GM12865 (cell line): ENCODE data around the gene DNAH12.
"Not testable (repeated sequence)": the region's sequence is repeated elsewhere in the genome, so short reads cannot be mapped to it uniquely, and the experiment has no call there.

Experiments
- DNase-seq: peaks from one replicate; pipeline ENCODE4 v3.0.0; 2010; ENCODE audit warnings: low read depth
- H3K4me3 ChIP-seq: 2 replicates; pipeline ENCODE4 v1.5.1; 2011; ENCODE audit warnings: mild to moderate bottlenecking, low read depth, low read length, control low read depth
- CTCF ChIP-seq: IDR thresholded peaks from 2 replicates; pipeline ENCODE4 v1.5.1; 2011; ENCODE audit warnings: low read length, control low read depth, low read depth, inconsistent platforms; ENCODE audit not compliant: insufficient read depth; ENCODE audit errors: missing control alignments

The DNAH12 gene

DNA sequence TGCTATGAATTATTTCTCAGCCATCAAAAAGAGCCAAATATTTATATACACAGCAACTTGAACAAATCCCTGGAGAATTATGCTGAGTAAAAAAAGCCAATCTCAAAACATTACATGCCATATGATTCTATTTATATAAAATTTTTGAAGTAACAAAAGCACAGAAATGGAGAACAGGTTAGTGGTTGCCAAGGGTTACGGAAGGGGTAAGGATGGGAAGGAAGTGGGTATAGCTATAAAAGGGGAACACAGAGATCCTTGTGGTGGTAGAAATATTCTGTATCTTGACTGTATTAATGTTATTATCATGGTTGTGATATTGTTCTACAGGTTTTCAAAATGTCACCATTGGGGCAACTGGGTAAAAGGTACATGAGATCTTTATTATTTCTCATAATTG lies 189.4 kb downstream of the DNAH12 start:
- no peak for DNase-seq
- TF ChIP-seq CTCF: no peak
- H3K4me3 ChIP-seq: no peak overlapping the region

GRCh38 chr3:57350271-57350670 lies 193.9 kb downstream of the DNAH12 start:
- H3K4me3 ChIP-seq: no peak overlapping the region
- TF ChIP-seq CTCF: no peak
- no peak for DNase-seq

GRCh38 chr3:57339071-57339642 lies 205.0 kb downstream of the DNAH12 start:
- not testable (repeated sequence) for DNase-seq

GRCh38 chr3:57338272-57339070 lies 205.7 kb downstream of the DNAH12 start:
- not testable (repeated sequence) for H3K4me3 ChIP-seq, DNase-seq

More at GRCh38 chr3:57339071-57339642, 205.0 kb downstream of the DNAH12 start:
- not testable (repeated sequence) for H3K4me3 ChIP-seq

- no peak for TF ChIP-seq CTCF
- DNase-seq: no peak
- H3K4me3 ChIP-seq: no peak overlapping the region
Observed at GRCh38 chr3:57335283-57335938, 208.7 kb downstream of the DNAH12 start.

GRCh38 chr3:57331078-57331610 lies 213.0 kb downstream of the DNAH12 start:
- no peak overlapping the region for H3K4me3 ChIP-seq
- TF ChIP-seq CTCF: no peak
- no peak for DNase-seq

DNA sequence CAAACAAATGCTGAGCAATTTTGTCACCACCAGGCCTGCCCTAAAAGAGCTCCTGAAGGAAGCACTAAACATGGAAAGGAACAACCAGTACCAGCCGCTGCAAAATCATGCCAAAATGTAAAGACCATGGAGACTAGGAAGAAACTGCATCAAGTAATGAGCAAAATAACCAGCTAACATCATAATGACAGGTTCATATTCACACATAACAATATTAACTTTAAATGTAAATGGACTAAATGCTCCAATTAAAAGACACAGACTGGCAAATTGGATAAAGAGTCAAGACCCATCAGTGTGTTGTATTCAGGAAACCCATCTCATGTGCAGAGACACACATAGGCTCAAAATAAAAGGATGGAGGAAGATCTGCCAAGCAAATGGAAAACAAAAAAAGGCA lies 217.6 kb downstream of the DNAH12 start:
- not testable (repeated sequence) for H3K4me3 ChIP-seq, DNase-seq

DNA sequence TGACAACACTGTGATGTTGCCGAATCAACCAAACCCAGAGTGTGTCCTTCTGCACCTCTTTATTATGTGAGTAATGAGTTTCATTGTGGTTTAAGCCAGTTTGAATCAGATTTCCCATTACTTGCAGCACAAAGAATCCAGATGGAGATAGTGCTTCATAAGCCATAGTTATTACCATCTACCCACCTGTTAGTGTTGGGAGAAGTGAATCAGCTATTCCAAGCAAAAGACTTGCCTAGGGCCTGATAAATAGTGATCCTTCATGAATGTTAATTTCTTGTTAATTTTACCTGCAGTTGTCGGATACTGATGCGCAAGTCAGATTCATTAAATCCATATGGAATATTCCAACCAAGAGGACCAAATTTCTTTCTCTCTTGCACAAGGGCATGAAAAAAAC lies 229.9 kb downstream of the DNAH12 start:
- DNase-seq: no peak
- TF ChIP-seq CTCF: no peak
- no peak overlapping the region for H3K4me3 ChIP-seq
